ENCODE data around the gene ZNF133. TPM values are rescaled to one million over a fixed set of nuclear protein-coding genes. Genes with fewer than 3 reads are reported as not detected.

The ZNF133 gene
- total and polyA plus RNA-seq, 2 of the 13 experiments (the other 11 are each of a cell fraction or from before 2014, with no cell fraction given) = 23.5 to 26.7 TPM

DNA sequence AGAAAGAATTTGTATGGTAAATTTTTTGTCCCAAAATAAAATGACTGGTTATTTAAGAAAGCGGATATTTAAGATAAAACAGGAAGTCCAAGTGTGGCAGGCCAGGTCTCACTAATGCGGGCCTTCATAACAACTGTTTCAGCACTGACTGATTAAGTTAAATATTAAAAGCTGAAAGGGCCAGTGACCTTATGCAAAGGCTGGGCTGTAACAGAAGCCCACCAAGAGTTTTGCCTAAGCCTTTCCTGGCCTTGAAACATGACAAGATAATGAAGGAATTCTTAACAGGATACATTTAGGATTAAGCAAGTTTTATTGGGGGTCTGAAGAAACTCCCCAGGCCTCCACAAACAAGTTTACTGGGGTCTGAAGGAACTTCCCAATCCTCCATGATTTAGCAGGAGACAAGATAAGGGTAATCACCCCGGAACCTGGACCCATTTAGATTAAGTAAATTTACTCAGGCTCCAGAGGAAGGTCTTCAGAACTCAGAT, 36.3 kb downstream of the ZNF133 start (continued):
- TF ChIP-seq, protein P1, sequence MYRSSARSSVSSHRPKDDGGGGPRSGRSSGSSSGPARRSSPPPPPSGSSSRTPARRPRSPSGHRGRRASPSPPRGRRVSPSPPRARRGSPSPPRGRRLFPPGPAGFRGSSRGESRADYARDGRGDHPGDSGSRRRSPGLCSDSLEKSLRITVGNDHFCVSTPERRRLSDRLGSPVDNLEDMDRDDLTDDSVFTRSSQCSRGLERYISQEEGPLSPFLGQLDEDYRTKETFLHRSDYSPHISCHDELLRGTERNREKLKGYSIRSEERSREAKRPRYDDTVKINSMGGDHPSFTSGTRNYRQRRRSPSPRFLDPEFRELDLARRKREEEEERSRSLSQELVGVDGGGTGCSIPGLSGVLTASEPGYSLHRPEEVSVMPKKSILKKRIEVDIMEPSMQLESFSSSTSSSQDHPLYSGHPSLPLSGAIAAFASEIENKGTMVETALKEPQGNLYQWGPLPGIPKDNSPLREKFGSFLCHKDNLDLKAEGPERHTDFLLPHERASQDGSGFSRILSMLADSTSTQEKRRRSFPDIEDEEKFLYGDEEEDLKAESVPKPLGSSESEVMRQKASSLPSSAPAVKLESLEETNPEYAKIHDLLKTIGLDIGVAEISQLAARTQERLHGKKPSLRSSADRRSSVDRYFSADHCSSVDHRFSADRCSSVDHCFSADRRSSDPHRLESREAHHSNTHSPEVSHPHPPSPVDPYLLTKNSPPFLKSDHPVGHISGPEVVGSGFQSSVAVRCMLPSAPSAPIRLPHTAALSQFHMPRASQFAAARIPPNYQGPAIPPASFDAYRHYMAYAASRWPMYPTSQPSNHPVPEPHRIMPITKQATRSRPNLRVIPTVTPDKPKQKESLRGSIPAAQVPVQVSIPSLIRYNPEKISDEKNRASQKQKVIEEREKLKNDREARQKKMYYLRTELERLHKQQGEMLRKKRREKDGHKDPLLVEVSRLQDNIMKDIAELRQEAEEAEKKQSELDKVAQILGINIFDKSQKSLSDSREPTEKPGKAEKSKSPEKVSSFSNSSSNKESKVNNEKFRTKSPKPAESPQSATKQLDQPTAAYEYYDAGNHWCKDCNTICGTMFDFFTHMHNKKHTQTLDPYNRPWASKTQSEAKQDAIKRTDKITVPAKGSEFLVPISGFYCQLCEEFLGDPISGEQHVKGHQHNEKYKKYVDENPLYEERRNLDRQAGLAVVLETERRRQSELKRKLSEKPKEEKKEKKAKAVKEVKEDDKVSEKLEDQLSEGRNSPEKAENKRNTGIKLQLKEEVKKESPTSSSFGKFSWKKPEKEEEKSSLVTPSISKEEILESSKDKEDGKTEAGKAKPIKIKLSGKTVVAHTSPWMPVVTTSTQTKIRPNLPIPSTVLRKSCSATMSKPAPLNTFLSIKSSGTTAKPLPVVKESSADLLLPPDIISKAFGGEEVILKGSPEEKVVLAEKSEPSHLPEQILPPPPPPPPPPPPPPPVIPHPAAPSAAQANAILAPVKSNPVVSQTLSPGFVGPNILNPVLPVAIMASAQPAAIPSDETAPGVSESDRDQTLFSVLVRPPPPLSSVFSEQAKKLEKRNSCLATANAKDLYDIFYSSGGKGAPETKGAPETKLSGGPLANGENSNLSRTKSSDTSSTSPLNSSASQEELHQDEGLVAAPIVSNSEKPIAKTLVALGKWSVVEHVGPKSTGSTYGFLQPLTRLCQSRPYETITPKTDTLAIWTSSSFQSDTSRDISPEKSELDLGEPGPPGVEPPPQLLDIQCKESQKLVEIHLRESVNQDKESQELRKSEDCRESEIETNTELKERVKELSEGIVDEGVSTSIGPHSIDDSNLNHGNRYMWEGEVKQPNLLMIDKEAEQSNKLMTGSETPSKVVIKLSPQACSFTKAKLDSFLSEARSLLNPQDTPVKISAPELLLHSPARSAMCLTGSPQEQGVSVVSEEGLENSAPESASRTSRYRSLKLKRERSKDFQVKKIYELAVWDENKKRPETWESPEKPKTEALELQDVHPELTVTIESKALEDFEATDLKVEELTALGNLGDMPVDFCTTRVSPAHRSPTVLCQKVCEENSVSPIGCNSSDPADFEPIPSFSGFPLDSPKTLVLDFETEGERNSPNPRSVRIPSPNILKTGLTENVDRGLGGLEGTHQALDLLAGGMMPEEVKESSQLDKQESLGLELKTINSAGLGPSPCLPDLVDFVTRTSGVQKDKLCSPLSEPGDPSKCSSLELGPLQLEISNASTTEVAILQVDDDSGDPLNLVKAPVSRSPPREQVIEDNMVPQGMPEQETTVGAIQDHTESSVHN (CRISPR knock-in tag; IDR thresholded peaks at IDR 0.05) = no peak
- peak; percentile 42; the same call in 1 of the 2 replicates for TF ChIP-seq CEBPG (CRISPR knock-in tag; IDR thresholded peaks at IDR 0.05)
- no peak for TF ChIP-seq FIP1L1 (IDR thresholded peaks at IDR 0.05; ENCODE audit: borderline replicate concordance, insufficient read depth, low read depth, low read length)
- TF ChIP-seq, protein P2, sequence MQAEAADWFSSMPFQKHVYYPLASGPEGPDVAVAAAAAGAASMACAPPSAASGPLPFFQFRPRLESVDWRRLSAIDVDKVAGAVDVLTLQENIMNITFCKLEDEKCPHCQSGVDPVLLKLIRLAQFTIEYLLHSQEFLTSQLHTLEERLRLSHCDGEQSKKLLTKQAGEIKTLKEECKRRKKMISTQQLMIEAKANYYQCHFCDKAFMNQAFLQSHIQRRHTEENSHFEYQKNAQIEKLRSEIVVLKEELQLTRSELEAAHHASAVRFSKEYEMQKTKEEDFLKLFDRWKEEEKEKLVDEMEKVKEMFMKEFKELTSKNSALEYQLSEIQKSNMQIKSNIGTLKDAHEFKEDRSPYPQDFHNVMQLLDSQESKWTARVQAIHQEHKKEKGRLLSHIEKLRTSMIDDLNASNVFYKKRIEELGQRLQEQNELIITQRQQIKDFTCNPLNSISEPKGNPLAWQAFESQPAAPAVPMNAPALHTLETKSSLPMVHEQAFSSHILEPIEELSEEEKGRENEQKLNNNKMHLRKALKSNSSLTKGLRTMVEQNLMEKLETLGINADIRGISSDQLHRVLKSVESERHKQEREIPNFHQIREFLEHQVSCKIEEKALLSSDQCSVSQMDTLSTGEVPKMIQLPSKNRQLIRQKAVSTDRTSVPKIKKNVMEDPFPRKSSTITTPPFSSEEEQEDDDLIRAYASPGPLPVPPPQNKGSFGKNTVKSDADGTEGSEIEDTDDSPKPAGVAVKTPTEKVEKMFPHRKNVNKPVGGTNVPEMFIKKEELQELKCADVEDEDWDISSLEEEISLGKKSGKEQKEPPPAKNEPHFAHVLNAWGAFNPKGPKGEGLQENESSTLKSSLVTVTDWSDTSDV (CRISPR knock-in tag; IDR thresholded peaks at IDR 0.05) = no peak
- TF ChIP-seq FOXP4 (CRISPR knock-in tag; IDR thresholded peaks at IDR 0.05) = peak; percentile 67; the same call in 1 of the 2 replicates
- TF ChIP-seq SP5 (CRISPR knock-in tag; IDR thresholded peaks at IDR 0.05; ENCODE audit: borderline replicate concordance, low read depth) = no peak
- TF ChIP-seq ZKSCAN8 (CRISPR knock-in tag; IDR thresholded peaks at IDR 0.05; ENCODE audit: borderline replicate concordance) = no peak
- peak; percentile 48; the same call in 1 of the 2 replicates for TF ChIP-seq HMG20A (CRISPR knock-in tag; IDR thresholded peaks at IDR 0.05; ENCODE audit: borderline replicate concordance)
- peak; percentile 53; the same call in 1 of the 2 replicates for TF ChIP-seq REPIN1 (CRISPR knock-in tag; IDR thresholded peaks at IDR 0.05; ENCODE audit: borderline replicate concordance, low read depth)
- no peak for TF ChIP-seq MAFF (IDR thresholded peaks at IDR 0.05; ENCODE audit: low read depth, low read length)
- peak; percentile 66; the same call in 1 of the 2 replicates for TF ChIP-seq CREM (IDR thresholded peaks at IDR 0.05)
- TF ChIP-seq CREM (CRISPR knock-in tag; IDR thresholded peaks at IDR 0.05) = no peak
- TF ChIP-seq TOE1 (CRISPR knock-in tag; IDR thresholded peaks at IDR 0.05) = 0 out of 2 replicates have a peak, but pooled peaks have one; percentile 57
- peak; percentile 67; the same call in 1 of the 2 replicates for TF ChIP-seq EHMT2 (IDR thresholded peaks at IDR 0.05; ENCODE audit: borderline replicate concordance, low read depth, low read length)
- peak; percentile 71 for TF ChIP-seq NCOA2 (CRISPR knock-in tag; IDR thresholded peaks at IDR 0.05)
- TF ChIP-seq SOX13 (IDR thresholded peaks at IDR 0.05) = no peak
- TF ChIP-seq SOX13 (CRISPR knock-in tag; conservative IDR thresholded peaks at IDR 0.05 in 1 of 2, IDR thresholded peaks at IDR 0.05 in 1 of 2) = peak in 1 of 2 experiments; percentile 41; a peak in 1 of 4 replicates
